GM23338 (cell line): ENCODE measurements around the gene SYNE3.

Experiments used
- CREB1 ChIP-seq: fragments of 250-450 bp; sonication (Bioruptor Pico); IDR thresholded peaks from 2 replicates; pipeline ENCODE4 v1.5.0; 2020; ENCODE audit warnings: low read depth, mild to moderate bottlenecking, moderate library complexity
- CTCF ChIP-seq, 2 experiments: fragments of 200-600 bp in 1 of 2; sonication (generic) in 1 of 2; conservative IDR thresholded peaks; 2 replicates each; pipeline versions ENCODE4 v1.5.1 to v1.6.1; 2016 to 2017; ENCODE audit warnings: antibody characterized with exemption in 2 of 2, low read depth in 2 of 2, mild to moderate bottlenecking in 2 of 2, moderate library complexity in 1 of 2
- EZH2 ChIP-seq: fragments of 200-600 bp; sonication (generic); IDR thresholded peaks from one replicate; pipeline ENCODE4 v1.8.0; 2017; ENCODE audit warnings: antibody characterized with exemption, mild to moderate bottlenecking, low read depth; ENCODE audit not compliant: unreplicated experiment
- EZH2phosphoT487 ChIP-seq: fragments of 200-600 bp; sonication (generic); IDR thresholded peaks from one replicate; pipeline ENCODE4 v1.8.1; 2018; ENCODE audit warnings: antibody characterized with exemption; ENCODE audit not compliant: unreplicated experiment
- JUNB ChIP-seq: IDR thresholded peaks from one replicate; pipeline ENCODE4 v1.6.1; 2016; ENCODE audit warnings: antibody characterized with exemption; ENCODE audit not compliant: unreplicated experiment
- POLR2AphosphoS5 ChIP-seq: IDR thresholded peaks from 2 replicates; pipeline ENCODE4 v1.6.1; 2016; ENCODE audit warnings: antibody characterized with exemption, low read depth
- REST ChIP-seq: IDR thresholded peaks from one replicate; pipeline ENCODE4 v1.6.1; 2018; ENCODE audit warnings: antibody characterized with exemption; ENCODE audit not compliant: unreplicated experiment

DNA sequence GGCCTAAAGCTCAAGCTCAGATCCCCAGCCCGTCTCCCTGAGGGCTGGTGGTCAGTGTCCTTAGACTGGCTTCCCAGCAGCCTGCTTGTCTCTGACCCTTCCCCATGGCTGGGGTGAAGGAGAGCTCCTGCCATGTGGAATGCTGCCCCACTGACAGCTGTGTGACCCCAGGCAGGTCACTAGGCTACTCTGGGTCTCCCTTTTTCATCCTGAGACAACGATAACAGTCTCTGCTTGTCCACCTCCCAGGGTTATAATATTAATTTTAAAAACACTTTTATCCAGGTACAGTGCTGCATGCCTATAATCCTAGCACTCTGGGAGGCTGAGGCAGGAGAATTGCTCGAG is 47.3 kb downstream of the SYNE3 start:
- TF ChIP-seq CTCF (conservative IDR thresholded peaks at IDR 0.05; ENCODE audit: low read depth in 2 of 2): no peak
- TF ChIP-seq CREB1: no peak
- TF ChIP-seq POLR2AphosphoS5: no peak
- TF ChIP-seq REST: no peak
- TF ChIP-seq EZH2: no peak
- no peak for TF ChIP-seq EZH2phosphoT487
- TF ChIP-seq JUNB: no peak
